GM19468 (cell line): ENCODE measurements around the gene RSAD2.
"Not testable (repeated sequence)": the region's sequence is repeated elsewhere in the genome, so short reads cannot be mapped to it uniquely, and the experiment has no call there.

Source experiments
- ATAC-seq: cut with Tn5 transposase; IDR thresholded peaks from one replicate; pipeline ENCODE4 v1.9.1; 2021; ENCODE audit warnings: mild to moderate bottlenecking, moderate library complexity, moderate number of reproducible peaks; ENCODE audit not compliant: unreplicated experiment; ENCODE audit errors: extremely low read depth

RSAD2 gene

DNA sequence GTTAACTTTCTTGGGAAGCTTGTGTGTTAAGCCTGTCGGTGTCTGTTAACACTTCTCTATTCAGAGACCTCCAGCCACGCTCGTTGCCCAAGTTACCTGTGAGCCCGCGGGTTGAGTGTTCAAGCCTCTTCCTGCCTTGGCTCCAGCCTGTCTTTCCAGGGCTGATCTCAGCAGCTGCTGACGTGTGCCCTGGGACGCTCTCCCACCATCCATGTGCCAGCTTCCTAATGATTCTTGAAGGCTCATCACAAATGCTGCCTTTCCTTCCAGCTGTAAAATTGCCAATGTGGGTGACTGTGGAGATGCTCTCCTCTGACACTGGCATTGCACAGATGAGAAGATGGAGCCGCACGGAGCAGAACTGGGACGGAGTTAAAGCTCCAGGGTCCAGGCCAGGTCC is 45.7 kb downstream of the RSAD2 start:
- no peak for ATAC-seq

DNA sequence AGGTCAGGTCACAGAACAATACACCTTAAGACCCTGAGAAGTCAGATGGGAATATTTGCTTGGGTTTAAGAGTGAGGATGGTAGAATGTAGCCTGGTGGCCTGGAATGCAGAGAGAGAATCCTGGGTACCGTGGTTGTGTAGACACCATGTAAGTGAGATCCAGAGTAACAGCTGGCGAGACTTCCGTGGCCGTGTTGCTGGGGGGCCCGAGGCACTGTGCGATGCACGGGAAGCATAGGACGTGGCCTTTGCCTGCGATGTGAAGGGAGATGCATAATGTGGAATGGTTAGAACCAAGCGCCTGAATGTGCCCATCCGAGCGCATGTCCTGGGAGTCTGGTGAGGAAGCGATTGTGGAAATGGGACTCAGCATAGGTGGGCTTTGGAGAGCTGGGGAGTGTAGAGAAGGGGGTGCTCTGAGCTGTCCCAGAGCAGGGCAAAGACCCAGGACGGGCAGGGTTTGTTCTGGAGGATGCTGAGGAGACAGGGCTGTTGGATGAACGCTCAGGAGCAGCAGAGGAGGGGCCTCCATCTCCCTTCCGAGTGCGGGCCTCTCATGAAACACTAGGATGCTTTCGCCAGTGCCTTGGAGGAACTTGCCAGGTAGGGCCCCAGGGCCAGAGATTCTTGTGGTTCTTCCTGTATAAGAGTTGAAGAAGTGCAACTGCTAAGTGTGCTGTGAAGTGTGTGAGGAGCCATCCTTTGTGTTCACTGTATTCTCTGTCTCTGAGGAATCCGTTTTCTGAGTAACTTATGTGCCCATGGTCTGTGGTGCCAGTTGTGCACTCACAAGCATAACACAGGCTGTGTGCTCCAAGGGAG is 46.7 kb downstream of the RSAD2 start:
- ATAC-seq: no peak

DNA sequence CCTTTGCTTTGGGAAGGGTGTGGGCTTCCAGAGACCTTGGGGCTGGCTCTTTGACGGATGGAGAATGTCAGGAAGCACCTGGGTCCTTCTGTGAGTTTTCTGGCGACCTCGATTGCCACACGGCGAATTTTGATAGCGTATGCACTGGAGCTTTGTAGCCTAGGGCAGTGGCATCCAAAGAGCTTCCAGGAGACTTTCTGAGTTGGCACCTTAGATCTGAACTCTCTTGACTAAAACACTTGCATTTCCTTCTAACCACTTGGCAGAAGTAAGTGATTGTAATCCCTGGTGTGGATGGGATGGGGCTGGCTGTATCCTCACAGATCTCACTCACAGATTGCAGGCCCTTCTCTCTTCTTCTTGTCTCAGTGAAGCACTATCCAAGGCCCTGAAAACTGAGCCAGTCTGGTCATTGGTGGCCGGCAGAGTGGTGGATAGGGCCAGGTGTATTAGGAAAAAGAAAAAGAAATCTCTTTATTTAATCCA is 47.4 kb downstream of the RSAD2 start:
- no peak for ATAC-seq

DNA sequence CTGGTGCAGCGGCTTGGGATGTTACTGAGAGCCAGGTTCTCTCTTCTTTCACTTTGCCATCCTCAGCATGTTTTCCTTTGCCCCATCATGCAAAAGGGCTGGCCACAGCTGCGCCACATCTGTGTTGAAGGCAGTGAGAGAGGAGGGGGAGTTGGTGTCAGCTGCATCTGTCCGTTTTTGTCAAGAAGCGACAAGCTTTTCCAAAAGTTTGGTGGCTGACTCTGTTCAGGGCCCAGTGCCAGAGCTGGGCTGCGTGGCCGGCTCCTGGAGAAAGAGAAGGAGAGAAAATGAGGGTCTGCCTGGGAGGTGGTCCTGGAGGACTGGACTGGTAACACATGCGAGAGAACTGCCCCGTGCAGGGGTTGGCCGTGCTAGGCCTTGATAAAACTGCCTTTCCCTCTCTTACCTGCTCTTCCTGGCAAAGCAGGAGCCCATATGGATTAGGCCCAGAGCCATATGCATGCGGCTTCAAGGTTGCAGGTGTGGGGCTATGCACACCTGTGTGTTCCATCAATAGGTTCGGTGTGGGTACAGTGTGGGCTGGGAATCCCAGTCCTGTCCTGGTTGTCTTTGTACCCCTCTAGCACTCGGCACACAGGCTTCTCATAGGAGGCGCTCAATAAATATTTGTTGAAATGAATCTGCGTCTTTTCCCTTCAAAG is 48.6 kb downstream of the RSAD2 start:
- no peak for ATAC-seq

DNA sequence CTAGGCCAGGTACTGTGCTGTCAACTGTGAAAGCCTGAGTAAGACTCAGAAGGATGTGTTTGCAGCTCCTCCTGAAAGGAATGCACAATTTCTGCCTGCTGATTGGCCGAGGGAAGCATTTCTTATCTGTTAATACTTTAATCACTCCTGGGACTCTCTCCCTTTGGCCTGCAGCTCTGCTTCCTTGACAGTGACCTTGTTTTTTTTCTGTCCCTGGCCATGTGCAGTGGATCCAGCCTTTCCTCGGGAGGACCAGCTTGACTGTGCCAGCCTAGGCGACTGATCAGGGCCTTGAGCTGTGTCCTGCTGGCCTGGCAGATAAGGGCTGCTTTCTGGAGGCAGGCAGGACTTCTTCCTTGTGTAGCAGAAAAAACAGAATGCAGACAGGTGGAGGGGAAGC is 49.6 kb downstream of the RSAD2 start:
- no peak for ATAC-seq

DNA sequence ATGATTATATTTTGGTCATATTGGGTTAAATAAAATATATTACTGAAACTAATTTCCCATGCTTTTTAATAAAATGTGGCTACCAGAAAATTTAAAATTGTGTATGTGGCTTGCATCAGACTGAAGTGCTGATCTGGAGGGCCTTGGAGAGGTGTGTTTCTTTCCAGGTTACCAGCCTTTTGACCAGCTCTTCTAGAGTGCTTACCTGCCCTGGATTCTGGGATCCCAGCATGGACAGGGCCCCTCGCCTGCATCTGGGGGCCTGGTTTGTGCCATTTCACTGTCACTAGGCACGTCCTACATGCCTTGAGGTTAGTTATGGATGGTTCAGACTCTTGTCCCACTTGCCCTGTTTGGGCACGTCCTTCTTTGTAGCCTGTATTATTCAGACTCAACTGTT is 50.2 kb downstream of the RSAD2 start:
- ATAC-seq: no peak

DNA sequence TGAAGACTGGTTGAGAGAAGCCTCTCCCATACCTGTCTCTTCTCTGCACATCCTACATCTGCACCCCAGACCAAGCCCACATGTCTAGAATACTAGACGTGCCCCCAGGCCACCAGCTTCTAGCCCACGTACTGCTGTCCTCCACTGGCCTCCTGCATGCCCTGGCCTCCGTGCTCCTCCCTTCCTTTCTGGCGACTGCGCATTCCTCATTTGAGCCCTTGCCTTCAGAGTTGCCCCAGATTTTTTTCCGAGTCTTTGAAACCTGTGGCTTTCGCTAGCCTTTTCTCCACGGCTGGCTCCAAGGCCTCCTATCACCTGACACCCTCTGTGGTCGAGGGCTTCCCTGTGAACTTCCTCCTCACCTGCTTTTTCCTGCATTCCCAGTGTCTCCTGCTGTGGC is 50.9 kb downstream of the RSAD2 start:
- no peak for ATAC-seq

DNA sequence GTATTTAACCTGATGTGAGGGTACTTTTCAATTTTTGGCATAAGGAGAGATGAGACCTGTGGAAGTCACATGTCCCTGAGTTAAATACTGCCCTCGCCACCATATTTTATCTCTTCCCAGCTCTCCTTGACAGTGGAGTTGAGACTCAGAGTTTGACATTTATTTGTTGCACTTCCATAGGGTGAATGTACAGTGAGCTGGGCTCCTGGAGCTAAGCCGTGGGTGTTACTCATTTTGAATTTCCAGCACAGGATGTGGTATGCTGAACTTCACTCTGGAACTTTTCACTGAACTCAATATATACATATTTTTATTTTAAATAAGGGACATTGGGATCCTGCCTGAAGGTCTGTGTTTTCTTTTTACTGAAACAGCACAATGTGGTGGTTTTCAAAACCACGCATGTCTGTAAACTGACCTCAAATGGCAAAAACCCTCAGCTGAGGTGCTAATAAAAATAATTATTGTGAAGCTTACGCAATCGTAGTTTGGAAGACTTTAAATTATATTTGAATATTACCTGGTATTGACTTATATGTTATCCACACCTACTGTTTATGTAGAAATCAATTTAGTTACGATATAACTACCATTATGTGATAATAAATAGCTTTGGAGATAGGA is 51.7 kb downstream of the RSAD2 start:
- no peak for ATAC-seq

DNA sequence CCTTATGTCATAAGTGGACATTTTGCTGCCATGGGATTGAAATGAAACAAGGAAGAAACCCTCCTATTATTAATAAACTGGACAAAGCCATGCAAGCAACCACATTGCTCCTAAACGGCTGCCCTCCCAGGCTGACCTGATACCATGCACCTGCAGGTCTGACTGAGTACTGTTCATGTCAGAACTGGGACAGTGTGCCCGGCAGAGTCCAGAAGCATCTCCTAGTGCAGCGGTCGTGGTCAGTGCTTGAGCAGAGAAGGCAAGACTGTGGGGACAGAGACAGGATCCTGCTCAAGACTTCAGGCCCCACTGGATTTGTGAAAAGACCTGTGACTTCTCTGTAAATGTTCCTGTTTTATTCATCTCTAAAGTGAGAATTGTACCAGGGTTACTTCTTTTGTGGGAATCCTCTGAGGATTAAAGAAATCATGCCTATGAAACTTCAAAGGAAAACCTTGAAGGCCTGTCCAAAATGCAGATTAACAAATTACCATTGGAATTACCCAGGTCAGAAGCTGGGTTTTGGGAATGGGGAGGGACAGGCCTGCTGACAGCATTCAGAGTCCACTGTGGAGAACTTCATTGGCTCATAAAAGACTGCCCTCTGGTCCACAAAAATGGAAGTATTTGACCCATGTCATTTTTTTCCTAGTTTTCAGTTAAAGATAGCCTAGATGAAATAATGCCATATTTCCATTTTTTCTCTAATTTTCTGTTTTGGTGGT is 53.5 kb downstream of the RSAD2 start:
- ATAC-seq: no peak

DNA sequence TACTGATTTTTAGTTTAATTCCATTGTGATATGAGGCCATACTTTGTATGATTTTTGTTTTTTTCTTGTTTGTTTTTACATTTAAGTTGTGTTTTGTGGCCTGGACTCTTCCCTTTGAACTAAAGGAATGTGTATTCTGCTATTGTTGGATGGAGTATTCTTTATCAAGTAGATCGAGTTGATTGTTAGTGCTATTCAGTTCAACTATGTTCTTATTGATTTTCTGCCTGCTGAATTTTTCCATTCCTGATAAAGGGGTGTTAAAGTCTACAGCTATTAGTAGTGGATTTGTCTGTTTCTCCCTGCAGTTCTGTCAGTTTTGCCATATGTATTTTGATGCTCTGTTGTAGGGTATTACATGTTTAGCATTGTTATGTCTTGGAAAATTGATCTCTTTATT is 54.2 kb downstream of the RSAD2 start:
- ATAC-seq: no peak

DNA sequence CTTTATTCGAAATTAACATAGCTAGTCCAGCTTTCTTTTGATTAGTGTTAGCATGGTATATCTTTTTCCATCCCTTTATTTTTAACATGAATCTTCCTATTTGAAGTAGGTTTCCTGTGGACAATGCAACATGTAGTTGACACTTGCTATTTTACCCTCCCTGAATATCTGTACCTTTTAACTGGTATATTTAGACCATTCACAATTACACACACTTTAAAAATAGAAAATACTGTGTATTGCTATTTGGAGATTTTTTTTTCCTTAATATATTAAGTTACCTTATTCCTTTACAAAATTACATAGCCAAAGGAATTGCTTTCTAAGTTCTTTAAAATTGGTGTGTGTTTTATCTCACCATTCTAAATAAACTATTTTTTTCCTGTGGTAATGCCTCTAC is 54.6 kb downstream of the RSAD2 start:
- no peak for ATAC-seq

DNA sequence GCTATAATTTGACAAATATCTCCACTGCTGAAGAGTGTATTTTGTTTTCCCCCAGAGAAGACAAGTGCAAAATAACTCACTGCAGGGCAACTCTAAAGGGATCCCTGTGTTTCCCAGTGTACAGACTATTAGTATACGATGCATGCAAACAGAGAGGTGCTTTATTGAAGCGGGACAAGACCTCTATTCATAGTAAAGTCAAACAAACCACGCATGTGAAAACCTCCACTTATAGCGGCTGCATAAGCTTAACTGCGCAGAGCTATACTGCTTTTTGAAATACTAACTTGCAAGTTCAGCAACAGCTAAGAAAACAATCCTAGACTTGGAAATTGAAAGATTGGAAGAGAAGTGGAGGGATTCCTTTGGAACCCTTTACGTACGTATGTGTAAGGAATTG is 55.3 kb downstream of the RSAD2 start:
- no peak for ATAC-seq

DNA sequence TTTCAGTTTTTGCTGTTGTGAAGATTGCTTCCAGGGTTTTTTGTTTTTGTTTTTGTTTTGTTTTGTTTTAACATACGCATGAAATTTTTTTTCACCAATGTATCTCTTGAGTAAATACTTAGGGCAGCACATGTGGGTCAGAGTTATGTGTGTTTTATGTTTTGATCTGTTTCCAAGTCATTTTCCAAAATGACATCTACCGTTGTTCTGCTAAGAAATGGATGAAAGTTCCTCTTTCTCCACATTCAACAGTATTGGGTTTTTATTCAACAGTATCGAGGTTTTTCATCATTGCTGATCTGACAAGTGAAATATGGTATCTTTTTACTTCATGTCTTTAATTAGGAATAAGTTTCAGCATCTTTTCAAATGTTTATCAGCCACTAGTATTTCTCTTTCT is 56.3 kb downstream of the RSAD2 start:
- ATAC-seq: no peak

DNA sequence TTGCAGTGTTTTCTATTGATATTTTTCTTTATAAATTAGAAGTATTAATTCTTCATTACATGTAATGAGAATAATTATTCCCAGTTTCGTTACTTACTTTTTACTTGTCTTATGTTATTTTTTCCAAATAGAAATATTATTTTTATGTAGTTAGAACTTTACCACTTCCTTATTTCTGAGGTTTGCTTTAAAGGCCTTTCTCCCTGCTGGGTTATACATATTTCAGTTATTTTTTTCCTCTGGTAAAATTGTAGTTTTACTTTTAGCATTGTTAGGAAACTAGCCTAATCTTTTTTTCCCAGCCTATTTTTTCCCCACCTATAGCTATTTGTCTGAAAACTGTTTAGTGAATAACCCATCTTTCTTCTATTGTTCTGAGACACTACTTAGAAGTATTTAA is 56.8 kb downstream of the RSAD2 start:
- no peak for ATAC-seq

DNA sequence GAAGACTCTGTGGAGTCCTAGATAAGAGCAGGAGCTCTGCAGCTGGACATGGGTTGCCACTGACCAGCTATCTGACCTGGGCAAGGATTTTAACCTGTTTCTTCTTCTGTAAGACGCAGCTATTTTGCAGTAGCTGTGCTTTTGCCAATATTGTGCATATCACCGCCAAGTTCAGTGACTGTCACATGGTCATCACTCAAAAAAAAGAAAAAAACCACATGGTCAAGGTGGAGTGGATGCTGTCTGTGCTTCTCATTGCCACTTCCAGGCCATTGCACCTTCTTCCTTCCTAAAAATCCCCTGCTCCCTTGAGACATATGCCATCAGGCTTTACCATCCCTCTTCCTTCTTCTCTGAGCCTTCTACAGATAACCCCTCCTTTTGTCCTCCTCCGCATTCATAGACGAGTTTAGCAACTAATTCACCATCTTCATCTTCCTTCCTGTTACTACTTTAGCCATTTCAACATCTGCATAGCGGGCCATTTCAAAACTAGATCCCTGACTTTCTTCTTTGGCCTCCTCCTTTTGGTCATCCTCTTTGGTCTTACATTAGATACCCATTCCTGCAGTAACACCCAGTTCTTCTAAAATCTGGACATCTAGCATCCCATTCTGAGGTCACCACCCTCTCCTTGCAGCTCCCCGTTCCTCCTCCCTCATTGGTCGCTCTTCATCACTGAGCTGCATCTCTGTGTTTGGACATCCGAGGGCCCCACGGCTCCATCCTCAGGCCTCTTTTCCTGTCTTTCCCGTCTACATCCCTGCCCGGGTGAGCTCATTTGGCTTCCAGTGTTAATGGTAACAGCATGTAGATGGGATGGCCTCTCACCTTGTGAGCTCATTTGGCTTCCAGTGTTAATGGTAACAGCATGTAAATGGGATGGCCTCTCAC is 57.4 kb downstream of the RSAD2 start:
- ATAC-seq: no peak

DNA sequence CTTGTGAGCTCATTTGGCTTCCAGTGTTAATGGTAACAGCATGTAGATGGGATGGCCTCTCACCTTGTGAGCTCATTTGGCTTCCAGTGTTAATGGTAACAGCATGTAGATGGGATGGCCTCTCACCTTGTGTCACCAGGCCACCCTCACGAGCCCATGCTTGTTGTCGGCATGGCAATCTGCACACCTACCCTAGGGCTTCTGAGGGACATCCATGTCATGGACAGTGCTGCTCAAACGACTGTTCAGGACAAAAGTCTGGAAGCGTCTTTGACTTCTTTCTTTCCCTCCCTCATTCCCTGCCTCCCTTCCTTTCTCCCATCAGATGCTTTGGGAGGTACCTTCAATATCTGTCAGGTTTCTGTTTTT is 58.1 kb downstream of the RSAD2 start:
- ATAC-seq: not testable (repeated sequence)

DNA sequence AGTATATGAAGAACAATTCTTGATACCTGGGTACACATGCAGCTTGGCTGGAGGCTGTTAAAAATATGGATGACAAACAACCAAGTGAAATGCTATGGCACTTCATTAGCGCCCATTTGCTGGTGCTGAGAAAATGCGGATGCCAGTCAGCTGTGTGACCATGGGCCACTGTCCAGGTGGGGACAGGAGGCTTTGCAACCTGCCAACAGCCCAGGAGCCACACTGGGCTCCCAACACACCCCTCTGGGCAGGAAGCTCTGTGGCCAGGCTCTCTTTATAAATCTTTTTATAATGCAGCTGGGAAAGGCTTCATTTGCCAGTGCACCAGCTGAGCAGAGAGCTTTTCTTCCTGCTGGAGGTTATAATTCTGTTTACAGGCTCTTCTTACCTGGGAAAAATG is 59.6 kb downstream of the RSAD2 start:
- no peak for ATAC-seq

DNA sequence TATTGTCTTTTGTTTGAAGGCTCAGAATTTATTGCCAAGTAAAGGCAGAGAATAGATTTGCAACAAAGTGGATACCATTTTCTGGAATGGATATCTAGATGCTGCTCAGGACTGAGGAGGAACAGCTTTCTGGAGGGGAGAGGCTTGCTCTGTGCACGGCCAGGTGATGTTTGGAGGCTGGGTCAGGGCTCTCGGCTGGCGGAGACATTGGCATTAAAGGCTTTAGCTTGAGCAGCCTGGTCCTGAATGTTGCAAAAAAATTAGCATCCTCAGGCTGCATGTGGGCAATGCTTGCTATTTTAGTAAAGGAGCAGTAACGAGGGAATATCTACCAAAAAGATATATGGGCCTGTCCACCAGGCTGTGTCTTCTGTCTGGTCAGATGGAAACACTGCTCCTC is 60.0 kb downstream of the RSAD2 start:
- ATAC-seq: no peak

DNA sequence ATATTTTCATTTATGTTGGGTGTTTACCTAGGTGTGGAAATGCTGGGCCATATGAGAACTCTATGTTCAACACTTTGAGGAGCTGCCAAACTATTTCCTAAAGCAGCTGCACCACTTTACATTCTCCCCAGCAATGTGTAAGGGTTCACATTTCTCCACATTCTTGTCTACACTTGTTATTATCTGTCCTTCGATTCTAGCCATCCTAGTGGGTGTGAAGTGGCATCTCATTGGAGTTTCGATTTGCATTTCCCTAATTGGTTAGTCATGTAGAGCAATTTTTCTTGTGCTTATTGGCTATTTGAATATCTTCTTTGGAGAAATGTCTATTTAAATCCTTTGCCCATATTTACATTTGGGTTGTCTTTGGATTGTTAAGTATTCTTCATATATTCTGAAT is 61.5 kb downstream of the RSAD2 start:
- ATAC-seq: no peak

DNA sequence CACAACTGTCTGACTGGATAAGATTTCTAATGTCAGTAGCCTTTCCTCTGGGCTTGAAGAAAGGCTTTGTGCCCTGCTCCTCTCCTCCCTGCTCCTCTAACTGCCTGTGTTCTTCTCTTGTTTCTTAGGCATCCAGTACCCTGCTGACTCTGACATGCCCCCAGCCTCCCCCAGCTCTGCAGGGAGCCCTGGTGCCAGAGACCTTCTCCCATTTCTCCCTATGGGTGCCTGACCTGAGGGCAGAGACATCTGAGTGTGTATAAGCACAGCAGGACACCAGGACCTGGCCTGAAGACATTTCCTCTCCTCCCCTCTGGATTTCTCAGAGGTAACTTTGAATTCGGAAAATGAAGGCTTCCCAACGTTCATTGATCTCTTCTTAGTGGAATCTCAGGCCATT is 63.2 kb downstream of the RSAD2 start:
- no peak for ATAC-seq
